A673 (cell line): ENCODE results near the gene REXO4. TPM values are rescaled to one million over a fixed set of nuclear protein-coding genes. Genes with fewer than 3 reads are reported as not detected.

Experiments
- BruUV-seq: library from RNA; stranded (reverse); fragments of 400-500 nt; replicated peaks from 2 replicates; lab custom pipeline; 2021; lab: Mats Ljungman, UMichigan
- CTCF ChIA-PET: fragments of 300-600 bp; sonication (Branson Sonifier 250); formaldehyde crosslinking; loops from one replicate; lab custom pipeline; 2022; ENCODE audit warnings: antibody characterized with exemption; lab: Charles Lee
- POLR2A ChIA-PET: fragments of 300-600 bp; sonication (Branson Sonifier 250); formaldehyde crosslinking; loops from one replicate; lab custom pipeline; 2022; ENCODE audit warnings: antibody characterized with exemption; ENCODE audit not compliant: low non-redundant PET; lab: Charles Lee
- DNase-seq: peaks from one replicate; pipeline ENCODE4 v3.0.0-alpha.2; 2015; ENCODE audit warnings: low spot score
- H3K27ac ChIP-seq: fragments of 200-600 bp; sonication (generic); 2 replicates; pipeline ENCODE4 v1.5.1; 2016; ENCODE audit warnings: mixed run types, low read depth, mild to moderate bottlenecking, mixed read lengths, antibody characterized with exemption, low read length; ENCODE audit not compliant: poor library complexity, severe bottlenecking
- H3K27me3 ChIP-seq: fragments of 200-600 bp; sonication (generic); replicated peaks from 2 replicates; pipeline ENCODE4 v1.6.1; 2017; ENCODE audit warnings: mixed run types, low read depth, mild to moderate bottlenecking, mixed read lengths, antibody characterized with exemption, low read length; ENCODE audit not compliant: insufficient read depth, poor library complexity
- H3K36me3 ChIP-seq: fragments of 200-600 bp; sonication (generic); 2 replicates; pipeline ENCODE4 v1.6.1; 2016; ENCODE audit warnings: mixed run types, mild to moderate bottlenecking, mixed read lengths, antibody characterized with exemption, low read length; ENCODE audit not compliant: insufficient read depth, poor library complexity, severe bottlenecking
- H3K4me1 ChIP-seq: fragments of 200-600 bp; sonication (generic); 2 replicates; pipeline ENCODE4 v1.6.1; 2017; ENCODE audit warnings: mixed run types, mild to moderate bottlenecking, mixed read lengths, antibody characterized with exemption, low read length; ENCODE audit not compliant: insufficient read depth, poor library complexity, severe bottlenecking
- H3K4me3 ChIP-seq: fragments of 200-600 bp; sonication (generic); 2 replicates; pipeline ENCODE4 v1.5.1; 2016; ENCODE audit warnings: low read depth, mixed run types, mild to moderate bottlenecking, mixed read lengths, low read length; ENCODE audit not compliant: poor library complexity, severe bottlenecking
- H3K9me3 ChIP-seq: fragments of 200-600 bp; sonication (generic); 2 replicates; pipeline ENCODE4 v1.6.1; 2016; ENCODE audit warnings: mixed run types, low read depth, mild to moderate bottlenecking, mixed read lengths, antibody characterized with exemption, low read length; ENCODE audit not compliant: poor library complexity, severe bottlenecking
- EZH2 ChIP-seq: fragments of 200-600 bp; sonication (generic); IDR thresholded peaks from 2 replicates; pipeline ENCODE4 v1.6.1; 2017; ENCODE audit warnings: borderline replicate concordance, low read depth, mild to moderate bottlenecking, mixed read lengths, antibody characterized with exemption, low read length; ENCODE audit not compliant: poor library complexity, severe bottlenecking
- intact Hi-C: fragments of 100-400 bp; cut with micrococcal nuclease; formaldehyde crosslinking; loops from one replicate; pipeline ENCODE4 v1.10.0; 2022; ENCODE audit not compliant: unreplicated experiment
- total RNA-seq: library from RNA; stranded (reverse); gene quantifications from 2 replicates; pipeline ENCODE4 v1.2.3, GENCODE V29; 2021
- TF ChIP-seq, protein P1 (sequence below): fragments of 300-800, 200-600 bp; sonication (generic); conservative IDR thresholded peaks from 2 replicates; pipeline ENCODE4 v1.5.1; 2017; ENCODE audit warnings: low read depth, mild to moderate bottlenecking, antibody characterized with exemption, low read length, moderate library complexity, mixed read lengths

Gene REXO4
- total RNA-seq, 1 experiment from 2014 or later: 35.9 TPM

DNA sequence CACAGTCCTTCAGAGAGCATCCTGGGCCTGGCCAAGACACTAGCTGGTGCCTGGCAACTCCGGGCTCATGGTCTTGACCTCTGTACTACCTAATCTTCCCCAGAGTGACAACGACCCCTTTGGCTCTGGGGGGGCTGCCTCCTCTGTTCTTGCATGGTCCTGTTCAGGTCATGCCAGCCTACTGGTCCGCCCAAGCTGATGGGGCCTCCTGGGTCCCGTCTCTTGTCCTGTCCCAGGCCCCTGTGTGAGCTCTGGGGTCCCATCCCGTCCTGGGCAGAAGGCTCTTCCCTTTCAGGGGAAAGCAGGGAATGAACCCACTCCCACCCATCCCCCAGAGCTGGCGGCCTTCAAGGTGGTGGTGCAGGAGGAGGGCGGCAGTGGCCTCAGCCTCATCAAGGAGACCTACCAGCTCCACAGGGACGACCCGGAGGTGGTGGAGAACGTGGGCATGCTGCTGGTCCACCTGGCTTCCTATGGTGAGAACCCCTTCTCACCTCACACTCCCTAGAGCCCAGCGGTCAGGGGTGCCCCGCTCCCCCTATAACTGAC is 13.3 kb downstream of the REXO4 start:
- Histone ChIP-seq H3K4me1 (no peaks in the 10 kb centered on the region), H3K4me3 (no peak overlapping the region), H3K27me3 (no peaks in the 10 kb centered on the region), H3K27ac (no peak overlapping the region), H3K9me3 (no peaks in the 10 kb centered on the region), H3K36me3 (peaks cover 32% of the 10 kb centered on the region)
- CTCF ChIA-PET: interaction anchor here (0.6 kb wide), 1 partner anchor 159 kb away, joined by 3 read pairs; no protein-coding TSS in a partner anchor
- BruUV-seq: no TSS peak
- no peak for TF ChIP-seq EZH2
- TF ChIP-seq, protein P1, sequence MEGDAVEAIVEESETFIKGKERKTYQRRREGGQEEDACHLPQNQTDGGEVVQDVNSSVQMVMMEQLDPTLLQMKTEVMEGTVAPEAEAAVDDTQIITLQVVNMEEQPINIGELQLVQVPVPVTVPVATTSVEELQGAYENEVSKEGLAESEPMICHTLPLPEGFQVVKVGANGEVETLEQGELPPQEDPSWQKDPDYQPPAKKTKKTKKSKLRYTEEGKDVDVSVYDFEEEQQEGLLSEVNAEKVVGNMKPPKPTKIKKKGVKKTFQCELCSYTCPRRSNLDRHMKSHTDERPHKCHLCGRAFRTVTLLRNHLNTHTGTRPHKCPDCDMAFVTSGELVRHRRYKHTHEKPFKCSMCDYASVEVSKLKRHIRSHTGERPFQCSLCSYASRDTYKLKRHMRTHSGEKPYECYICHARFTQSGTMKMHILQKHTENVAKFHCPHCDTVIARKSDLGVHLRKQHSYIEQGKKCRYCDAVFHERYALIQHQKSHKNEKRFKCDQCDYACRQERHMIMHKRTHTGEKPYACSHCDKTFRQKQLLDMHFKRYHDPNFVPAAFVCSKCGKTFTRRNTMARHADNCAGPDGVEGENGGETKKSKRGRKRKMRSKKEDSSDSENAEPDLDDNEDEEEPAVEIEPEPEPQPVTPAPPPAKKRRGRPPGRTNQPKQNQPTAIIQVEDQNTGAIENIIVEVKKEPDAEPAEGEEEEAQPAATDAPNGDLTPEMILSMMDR: no peak
- POLR2A ChIA-PET: interaction anchor here (0.6 kb wide), 1 partner anchor 86 kb away, joined by 22 read pairs; no protein-coding TSS in a partner anchor
- intact Hi-C loops: no loop called here
- no peak for DNase-seq

DNA sequence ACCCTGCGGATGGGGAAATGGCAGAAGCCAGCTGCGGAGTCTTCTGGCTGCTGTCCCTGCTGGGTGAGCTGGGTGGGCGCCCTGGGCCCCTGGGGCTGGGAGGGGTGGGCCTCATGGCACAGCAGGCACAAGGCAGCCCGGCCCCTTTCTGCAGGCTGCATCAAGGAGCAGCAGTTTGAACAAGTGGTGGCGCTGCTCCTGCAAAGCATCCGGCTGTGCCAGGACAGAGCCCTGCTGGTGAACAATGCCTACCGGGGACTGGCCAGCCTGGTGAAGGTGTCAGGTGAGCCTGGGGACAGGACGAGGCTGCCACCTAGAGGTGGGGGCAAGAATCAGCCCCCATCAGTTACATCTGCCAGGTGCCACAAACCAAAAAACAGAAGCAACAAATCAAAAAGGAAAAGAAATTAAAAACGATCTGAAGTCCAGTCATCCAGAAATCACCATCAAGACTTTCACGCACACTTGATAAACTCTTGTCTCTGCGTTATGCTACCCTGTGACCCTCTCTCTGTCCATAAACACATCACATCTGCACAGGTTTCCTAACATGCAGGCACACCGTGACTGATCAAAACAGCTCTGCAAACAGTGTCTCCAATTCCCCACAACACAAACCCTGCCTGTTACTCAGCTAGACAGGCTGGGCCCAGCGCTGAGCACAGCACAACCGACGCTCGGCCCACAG is 13.9 kb downstream of the REXO4 start:
- CTCF ChIA-PET: no interaction called here
- Histone ChIP-seq H3K27me3 (no peaks in the 10 kb centered on the region), H3K4me3 (no peak overlapping the region), H3K27ac (no peak overlapping the region), H3K9me3 (no peaks in the 10 kb centered on the region), H3K4me1 (no peaks in the 10 kb centered on the region), H3K36me3 (peaks cover 32% of the 10 kb centered on the region)
- TF ChIP-seq EZH2: no peak
- TF ChIP-seq, protein P1: peak; percentile 62
- peak; percentile 29 for DNase-seq
- intact Hi-C loops: no loop called here
- BruUV-seq: no TSS peak
- POLR2A ChIA-PET: interaction anchor here (0.6 kb wide), 1 partner anchor 87 kb away, joined by 22 read pairs; no protein-coding TSS in a partner anchor

DNA sequence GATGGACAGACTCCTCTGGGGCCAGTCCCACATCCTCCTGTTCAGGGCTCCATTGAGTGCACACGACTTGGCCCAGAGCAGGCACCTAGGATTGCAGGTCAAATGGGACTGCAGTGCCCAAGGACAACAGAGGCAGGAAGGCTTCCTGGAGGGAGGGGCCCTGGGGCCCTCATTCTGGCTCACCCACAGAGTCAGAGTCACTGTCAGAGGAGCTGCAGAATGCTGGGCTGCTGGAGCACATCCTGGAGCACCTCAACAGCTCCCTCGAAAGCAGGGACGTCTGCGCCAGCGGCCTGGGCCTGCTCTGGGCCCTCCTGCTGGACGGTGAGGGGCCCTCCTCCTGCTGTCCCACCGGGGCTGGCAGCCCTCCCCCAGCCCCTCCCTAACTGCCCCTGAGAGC is 15.1 kb downstream of the REXO4 start:
- POLR2A ChIA-PET: no interaction called here

More for the DNA sequence above, 15.1 kb downstream of the REXO4 start:
- peaks cover 22% of the 10 kb centered on the region for H3K36me3 ChIP-seq
- no peak overlapping the region for H3K27ac ChIP-seq
- no TSS peak for BruUV-seq
- no peak overlapping the region for H3K4me3 ChIP-seq
- TF ChIP-seq, protein P1: no peak
- TF ChIP-seq EZH2: no peak
- CTCF ChIA-PET: no interaction called here
- H3K4me1 ChIP-seq: no peaks in the 10 kb centered on the region
- intact Hi-C loops: no loop called here
- H3K27me3 ChIP-seq: peaks cover 2% of the 10 kb centered on the region
- no peaks in the 10 kb centered on the region for H3K9me3 ChIP-seq
- no peak for DNase-seq
